GM23338 (cell line): ENCODE results near the gene FHDC1. TPM values are rescaled to one million over a fixed set of nuclear protein-coding genes. Genes with fewer than 3 reads are reported as not detected.

Source experiments
- CREB1 ChIP-seq: fragments of 250-450 bp; sonication (Bioruptor Pico); IDR thresholded peaks from 2 replicates; pipeline ENCODE4 v1.5.0; 2020; ENCODE audit warnings: low read depth, mild to moderate bottlenecking, moderate library complexity
- EZH2phosphoT487 ChIP-seq: fragments of 200-600 bp; sonication (generic); IDR thresholded peaks from one replicate; pipeline ENCODE4 v1.8.1; 2018; ENCODE audit warnings: antibody characterized with exemption; ENCODE audit not compliant: unreplicated experiment
- NANOG ChIP-seq: IDR thresholded peaks from 2 replicates; pipeline ENCODE4 v1.6.1; 2016; ENCODE audit warnings: antibody characterized with exemption, borderline replicate concordance
- STAT1 ChIP-seq: IDR thresholded peaks from one replicate; pipeline ENCODE4 v1.6.1; 2016; ENCODE audit warnings: antibody characterized with exemption; ENCODE audit not compliant: unreplicated experiment
- ZNF114 ChIP-seq: fragments of 250-450 bp; sonication (Bioruptor Pico); IDR thresholded peaks from 2 replicates; pipeline ENCODE4 v1.5.0; 2020; ENCODE audit warnings: mild to moderate bottlenecking, moderate library complexity
- polyA plus RNA-seq: library from polyadenylated mRNA; unstranded; fragments of >200 nt; fragmentation: Nextera tagmentation; extraction: Ambion mirVana; gene quantifications from 2 replicates; pipeline ENCODE4 v1.2.1, GENCODE V29; 2016
- total RNA-seq: library from RNA; depleted of rRNA; stranded (reverse); fragments of >200 nt; shearing (Covaris generic); gene quantifications from 2 replicates; pipeline ENCODE4 v1.2.3, GENCODE V29; 2014
- TF ChIP-seq, protein P1 (sequence below): fragments of 250-450 bp; sonication (Bioruptor Pico); IDR thresholded peaks from 2 replicates; pipeline ENCODE4 v1.5.0; 2020; ENCODE audit warnings: mild to moderate bottlenecking, moderate library complexity
- TF ChIP-seq, protein P2 (sequence below): IDR thresholded peaks from one replicate; pipeline ENCODE4 v1.6.1; 2018; ENCODE audit warnings: antibody characterized with exemption; ENCODE audit not compliant: unreplicated experiment
- TF ChIP-seq, protein P3 (sequence below), 2 experiments: fragments of 200-600 bp in 1 of 2; sonication (generic) in 1 of 2; conservative IDR thresholded peaks; 2 replicates each; pipeline versions ENCODE4 v1.5.1 to v1.6.1; 2016 to 2017; ENCODE audit warnings: antibody characterized with exemption in 2 of 2, low read depth in 2 of 2, mild to moderate bottlenecking in 2 of 2, moderate library complexity in 1 of 2

Gene FHDC1
- total and polyA plus RNA-seq, 2 experiments from 2014 or later, result 9.5 to 22.8 TPM

DNA sequence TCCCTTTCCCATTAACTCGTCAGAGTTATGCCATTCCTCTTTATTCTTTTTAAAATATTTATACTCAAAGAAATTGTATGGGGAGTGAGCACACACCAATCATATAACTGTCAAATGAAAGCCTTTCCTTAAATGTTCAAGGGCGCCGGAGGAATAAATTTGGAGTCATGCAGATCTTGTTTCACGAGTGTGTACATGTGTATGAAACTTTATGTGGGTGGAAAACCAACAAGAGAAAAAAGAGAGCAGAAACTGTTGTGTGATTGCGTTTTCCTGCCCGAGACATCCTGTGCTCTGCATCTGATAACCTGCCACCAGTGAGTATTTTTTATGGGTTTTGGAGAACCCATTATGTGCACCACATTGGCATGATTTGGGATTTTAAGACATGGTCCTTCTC is 88.3 kb downstream of the FHDC1 start (continued):
- TF ChIP-seq, protein P1, sequence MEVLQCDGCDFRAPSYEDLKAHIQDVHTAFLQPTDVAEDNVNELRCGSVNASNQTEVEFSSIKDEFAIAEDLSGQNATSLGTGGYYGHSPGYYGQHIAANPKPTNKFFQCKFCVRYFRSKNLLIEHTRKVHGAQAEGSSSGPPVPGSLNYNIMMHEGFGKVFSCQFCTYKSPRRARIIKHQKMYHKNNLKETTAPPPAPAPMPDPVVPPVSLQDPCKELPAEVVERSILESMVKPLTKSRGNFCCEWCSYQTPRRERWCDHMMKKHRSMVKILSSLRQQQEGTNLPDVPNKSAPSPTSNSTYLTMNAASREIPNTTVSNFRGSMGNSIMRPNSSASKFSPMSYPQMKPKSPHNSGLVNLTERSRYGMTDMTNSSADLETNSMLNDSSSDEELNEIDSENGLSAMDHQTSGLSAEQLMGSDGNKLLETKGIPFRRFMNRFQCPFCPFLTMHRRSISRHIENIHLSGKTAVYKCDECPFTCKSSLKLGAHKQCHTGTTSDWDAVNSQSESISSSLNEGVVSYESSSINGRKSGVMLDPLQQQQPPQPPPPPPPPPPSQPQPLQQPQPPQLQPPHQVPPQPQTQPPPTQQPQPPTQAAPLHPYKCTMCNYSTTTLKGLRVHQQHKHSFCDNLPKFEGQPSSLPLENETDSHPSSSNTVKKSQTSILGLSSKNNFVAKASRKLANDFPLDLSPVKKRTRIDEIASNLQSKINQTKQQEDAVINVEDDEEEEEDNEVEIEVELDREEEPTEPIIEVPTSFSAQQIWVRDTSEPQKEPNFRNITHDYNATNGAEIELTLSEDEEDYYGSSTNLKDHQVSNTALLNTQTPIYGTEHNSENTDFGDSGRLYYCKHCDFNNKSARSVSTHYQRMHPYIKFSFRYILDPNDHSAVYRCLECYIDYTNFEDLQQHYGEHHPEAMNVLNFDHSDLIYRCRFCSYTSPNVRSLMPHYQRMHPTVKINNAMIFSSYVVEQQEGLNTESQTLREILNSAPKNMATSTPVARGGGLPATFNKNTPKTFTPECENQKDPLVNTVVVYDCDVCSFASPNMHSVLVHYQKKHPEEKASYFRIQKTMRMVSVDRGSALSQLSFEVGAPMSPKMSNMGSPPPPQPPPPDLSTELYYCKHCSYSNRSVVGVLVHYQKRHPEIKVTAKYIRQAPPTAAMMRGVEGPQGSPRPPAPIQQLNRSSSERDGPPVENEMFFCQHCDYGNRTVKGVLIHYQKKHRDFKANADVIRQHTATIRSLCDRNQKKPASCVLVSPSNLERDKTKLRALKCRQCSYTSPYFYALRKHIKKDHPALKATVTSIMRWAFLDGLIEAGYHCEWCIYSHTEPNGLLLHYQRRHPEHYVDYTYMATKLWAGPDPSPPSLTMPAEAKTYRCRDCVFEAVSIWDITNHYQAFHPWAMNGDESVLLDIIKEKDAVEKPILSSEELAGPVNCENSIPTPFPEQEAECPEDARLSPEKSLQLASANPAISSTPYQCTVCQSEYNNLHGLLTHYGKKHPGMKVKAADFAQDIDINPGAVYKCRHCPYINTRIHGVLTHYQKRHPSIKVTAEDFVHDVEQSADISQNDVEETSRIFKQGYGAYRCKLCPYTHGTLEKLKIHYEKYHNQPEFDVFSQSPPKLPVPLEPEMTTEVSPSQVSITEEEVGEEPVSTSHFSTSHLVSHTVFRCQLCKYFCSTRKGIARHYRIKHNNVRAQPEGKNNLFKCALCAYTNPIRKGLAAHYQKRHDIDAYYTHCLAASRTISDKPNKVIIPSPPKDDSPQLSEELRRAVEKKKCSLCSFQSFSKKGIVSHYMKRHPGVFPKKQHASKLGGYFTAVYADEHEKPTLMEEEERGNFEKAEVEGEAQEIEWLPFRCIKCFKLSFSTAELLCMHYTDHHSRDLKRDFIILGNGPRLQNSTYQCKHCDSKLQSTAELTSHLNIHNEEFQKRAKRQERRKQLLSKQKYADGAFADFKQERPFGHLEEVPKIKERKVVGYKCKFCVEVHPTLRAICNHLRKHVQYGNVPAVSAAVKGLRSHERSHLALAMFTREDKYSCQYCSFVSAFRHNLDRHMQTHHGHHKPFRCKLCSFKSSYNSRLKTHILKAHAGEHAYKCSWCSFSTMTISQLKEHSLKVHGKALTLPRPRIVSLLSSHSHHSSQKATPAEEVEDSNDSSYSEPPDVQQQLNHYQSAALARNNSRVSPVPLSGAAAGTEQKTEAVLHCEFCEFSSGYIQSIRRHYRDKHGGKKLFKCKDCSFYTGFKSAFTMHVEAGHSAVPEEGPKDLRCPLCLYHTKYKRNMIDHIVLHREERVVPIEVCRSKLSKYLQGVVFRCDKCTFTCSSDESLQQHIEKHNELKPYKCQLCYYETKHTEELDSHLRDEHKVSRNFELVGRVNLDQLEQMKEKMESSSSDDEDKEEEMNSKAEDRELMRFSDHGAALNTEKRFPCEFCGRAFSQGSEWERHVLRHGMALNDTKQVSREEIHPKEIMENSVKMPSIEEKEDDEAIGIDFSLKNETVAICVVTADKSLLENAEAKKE, result no peak
- no peak for TF ChIP-seq CREB1 (CRISPR knock-in tag)
- no peak for TF ChIP-seq STAT1
- TF ChIP-seq ZNF114 (CRISPR knock-in tag), result no peak
- TF ChIP-seq EZH2phosphoT487, result no peak
- TF ChIP-seq, protein P2, sequence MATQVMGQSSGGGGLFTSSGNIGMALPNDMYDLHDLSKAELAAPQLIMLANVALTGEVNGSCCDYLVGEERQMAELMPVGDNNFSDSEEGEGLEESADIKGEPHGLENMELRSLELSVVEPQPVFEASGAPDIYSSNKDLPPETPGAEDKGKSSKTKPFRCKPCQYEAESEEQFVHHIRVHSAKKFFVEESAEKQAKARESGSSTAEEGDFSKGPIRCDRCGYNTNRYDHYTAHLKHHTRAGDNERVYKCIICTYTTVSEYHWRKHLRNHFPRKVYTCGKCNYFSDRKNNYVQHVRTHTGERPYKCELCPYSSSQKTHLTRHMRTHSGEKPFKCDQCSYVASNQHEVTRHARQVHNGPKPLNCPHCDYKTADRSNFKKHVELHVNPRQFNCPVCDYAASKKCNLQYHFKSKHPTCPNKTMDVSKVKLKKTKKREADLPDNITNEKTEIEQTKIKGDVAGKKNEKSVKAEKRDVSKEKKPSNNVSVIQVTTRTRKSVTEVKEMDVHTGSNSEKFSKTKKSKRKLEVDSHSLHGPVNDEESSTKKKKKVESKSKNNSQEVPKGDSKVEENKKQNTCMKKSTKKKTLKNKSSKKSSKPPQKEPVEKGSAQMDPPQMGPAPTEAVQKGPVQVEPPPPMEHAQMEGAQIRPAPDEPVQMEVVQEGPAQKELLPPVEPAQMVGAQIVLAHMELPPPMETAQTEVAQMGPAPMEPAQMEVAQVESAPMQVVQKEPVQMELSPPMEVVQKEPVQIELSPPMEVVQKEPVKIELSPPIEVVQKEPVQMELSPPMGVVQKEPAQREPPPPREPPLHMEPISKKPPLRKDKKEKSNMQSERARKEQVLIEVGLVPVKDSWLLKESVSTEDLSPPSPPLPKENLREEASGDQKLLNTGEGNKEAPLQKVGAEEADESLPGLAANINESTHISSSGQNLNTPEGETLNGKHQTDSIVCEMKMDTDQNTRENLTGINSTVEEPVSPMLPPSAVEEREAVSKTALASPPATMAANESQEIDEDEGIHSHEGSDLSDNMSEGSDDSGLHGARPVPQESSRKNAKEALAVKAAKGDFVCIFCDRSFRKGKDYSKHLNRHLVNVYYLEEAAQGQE, result no peak
- TF ChIP-seq NANOG, result no peak
- TF ChIP-seq, protein P3, sequence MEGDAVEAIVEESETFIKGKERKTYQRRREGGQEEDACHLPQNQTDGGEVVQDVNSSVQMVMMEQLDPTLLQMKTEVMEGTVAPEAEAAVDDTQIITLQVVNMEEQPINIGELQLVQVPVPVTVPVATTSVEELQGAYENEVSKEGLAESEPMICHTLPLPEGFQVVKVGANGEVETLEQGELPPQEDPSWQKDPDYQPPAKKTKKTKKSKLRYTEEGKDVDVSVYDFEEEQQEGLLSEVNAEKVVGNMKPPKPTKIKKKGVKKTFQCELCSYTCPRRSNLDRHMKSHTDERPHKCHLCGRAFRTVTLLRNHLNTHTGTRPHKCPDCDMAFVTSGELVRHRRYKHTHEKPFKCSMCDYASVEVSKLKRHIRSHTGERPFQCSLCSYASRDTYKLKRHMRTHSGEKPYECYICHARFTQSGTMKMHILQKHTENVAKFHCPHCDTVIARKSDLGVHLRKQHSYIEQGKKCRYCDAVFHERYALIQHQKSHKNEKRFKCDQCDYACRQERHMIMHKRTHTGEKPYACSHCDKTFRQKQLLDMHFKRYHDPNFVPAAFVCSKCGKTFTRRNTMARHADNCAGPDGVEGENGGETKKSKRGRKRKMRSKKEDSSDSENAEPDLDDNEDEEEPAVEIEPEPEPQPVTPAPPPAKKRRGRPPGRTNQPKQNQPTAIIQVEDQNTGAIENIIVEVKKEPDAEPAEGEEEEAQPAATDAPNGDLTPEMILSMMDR (conservative IDR thresholded peaks at IDR 0.05; ENCODE audit: low read depth in 2 of 2), result no peak
